Smooth muscle cell (in vitro differentiated cells): ENCODE results near the gene POLR3H. TPM values are rescaled to one million over a fixed set of nuclear protein-coding genes. Genes with fewer than 3 reads are reported as not detected.
"Not testable (repeated sequence)": the region's sequence is repeated elsewhere in the genome, so short reads cannot be mapped to it uniquely, and the experiment has no call there.

ENCODE experiments used
- DNase-seq: peaks from one replicate; lab custom pipeline; 2025; ENCODE audit not compliant: unreplicated experiment; lab: John Stamatoyannopoulos, UW
- H2AFZ ChIP-seq: fragments of 200-600 bp; sonication (generic); 2 replicates; pipeline ENCODE4 v1.6.0; 2016; ENCODE audit warnings: antibody characterized with exemption, low read depth, mild to moderate bottlenecking
- H3F3A ChIP-seq: fragments of 200-600 bp; sonication (generic); 2 replicates; pipeline ENCODE4 v1.6.0; 2017; ENCODE audit warnings: antibody characterized with exemption, low read depth
- H3K27ac ChIP-seq: fragments of 200-600 bp; sonication (generic); 2 replicates; pipeline ENCODE4 v1.5.1; 2016; ENCODE audit warnings: low read depth, mild to moderate bottlenecking
- H3K27me3 ChIP-seq: fragments of 200-600 bp; sonication (generic); 2 replicates; pipeline ENCODE4 v1.6.1; 2016; ENCODE audit warnings: low read depth, mild to moderate bottlenecking
- H3K36me3 ChIP-seq: fragments of 200-600 bp; sonication (generic); 2 replicates; pipeline ENCODE4 v1.5.1; 2016; ENCODE audit warnings: low read depth
- H3K4me1 ChIP-seq: fragments of 200-600 bp; sonication (generic); 2 replicates; pipeline ENCODE4 v1.5.1; 2016; ENCODE audit warnings: low read depth
- H3K4me2 ChIP-seq: fragments of 200-600 bp; sonication (generic); 2 replicates; pipeline ENCODE4 v1.6.0; 2016; ENCODE audit warnings: mild to moderate bottlenecking
- H3K4me3 ChIP-seq: fragments of 200-600 bp; sonication (generic); 2 replicates; pipeline ENCODE4 v1.5.1; 2016; ENCODE audit warnings: mild to moderate bottlenecking
- H3K79me2 ChIP-seq: fragments of 200-600 bp; sonication (generic); 2 replicates; pipeline ENCODE4 v1.6.0; 2016; ENCODE audit warnings: low read depth, mild to moderate bottlenecking
- H3K9ac ChIP-seq: fragments of 200-600 bp; sonication (generic); 2 replicates; pipeline ENCODE4 v1.6.0; 2016; ENCODE audit warnings: low read depth
- H3K9me3 ChIP-seq: fragments of 200-600 bp; sonication (generic); replicated peaks from 2 replicates; pipeline ENCODE4 v1.5.1; 2016; ENCODE audit warnings: low read depth
- H4K20me1 ChIP-seq: fragments of 200-600 bp; sonication (generic); 2 replicates; pipeline ENCODE4 v1.6.0; 2016; ENCODE audit warnings: low read depth
- CTCF ChIP-seq: fragments of 200-600 bp; sonication (generic); IDR thresholded peaks from 2 replicates; pipeline ENCODE4 v1.5.1; 2017; ENCODE audit warnings: borderline replicate concordance, mild to moderate bottlenecking, antibody characterized with exemption; ENCODE audit not compliant: insufficient read depth, poor library complexity, severe bottlenecking
- WGBS: methylation state at CpG from one replicate; pipeline ENCODE4 v1.1.7; 2016; ENCODE audit warnings: low lambda C conversion rate; 5-methylcytosine and 5-hydroxymethylcytosine counted together
- polyA plus RNA-seq: library from polyadenylated mRNA; unstranded; fragments of >200 nt; fragmentation: Nextera tagmentation; extraction: Ambion mirVana; gene quantifications from 2 replicates; pipeline ENCODE4 v1.2.1, GENCODE V29; 2016
- total RNA-seq: library from RNA; depleted of rRNA; stranded (reverse); fragments of >200 nt; gene quantifications from 2 replicates; pipeline ENCODE4 v1.2.3, GENCODE V29; 2014

The POLR3H gene
- total and polyA plus RNA-seq, 2 experiments from 2014 or later: 12.1 to 20.3 TPM

- Histone ChIP-seq H3K79me2 (no peaks in the 10 kb centered on the region), H4K20me1 (no peaks in the 10 kb centered on the region), H3F3A (no peaks in the 10 kb centered on the region), H3K27me3 (no peaks in the 10 kb centered on the region), H2AFZ (no peak overlapping the region), H3K4me3 (no peak overlapping the region), H3K4me2 (no peak overlapping the region), H3K9ac (no peak overlapping the region), H3K9me3 (no peaks in the 10 kb centered on the region), H3K27ac (no peak overlapping the region), H3K4me1 (no peaks in the 10 kb centered on the region), H3K36me3 (no peaks in the 10 kb centered on the region)
- no peak for DNase-seq
- TF ChIP-seq CTCF: peak; percentile 36
- WGBS: 71% methylated on average over 9 of the region's 9 CpGs
These were observed 32.6 kb upstream of the POLR3H start for GRCh38 chr22:41576877-41577276.

- Histone ChIP-seq H3K79me2 (no peaks in the 10 kb centered on the region), H3K27ac (no peak overlapping the region), H3K9me3 (no peaks in the 10 kb centered on the region), H3K9ac (no peak overlapping the region), H3K4me2 (no peak overlapping the region), H3K27me3 (no peaks in the 10 kb centered on the region), H4K20me1 (no peaks in the 10 kb centered on the region), H3K4me1 (no peaks in the 10 kb centered on the region), H3K4me3 (no peak overlapping the region), H2AFZ (no peak overlapping the region), H3K36me3 (no peaks in the 10 kb centered on the region), H3F3A (no peaks in the 10 kb centered on the region)
- WGBS: 96% methylated on average over 15 of the region's 15 CpGs
- no peak for DNase-seq
- TF ChIP-seq CTCF: no peak
These were observed 31.3 kb upstream of the POLR3H start for GRCh38 chr22:41575533-41575932.

- Histone ChIP-seq H3K27me3 (no peaks in the 10 kb centered on the region), H3K4me1 (no peaks in the 10 kb centered on the region), H3K79me2 (no peaks in the 10 kb centered on the region), H3K9me3 (no peaks in the 10 kb centered on the region), H4K20me1 (no peaks in the 10 kb centered on the region), H3K4me2 (no peak overlapping the region), H3K4me3 (no peak overlapping the region), H2AFZ (no peak overlapping the region), H3K9ac (no peak overlapping the region), H3K36me3 (no peaks in the 10 kb centered on the region), H3K27ac (no peak overlapping the region), H3F3A (no peaks in the 10 kb centered on the region)
- TF ChIP-seq CTCF: no peak
- DNase-seq: no peak
- WGBS: 89% methylated on average over 21 of the region's 26 CpGs
These were observed 30.6 kb upstream of the POLR3H start for GRCh38 chr22:41574847-41575381.

GRCh38 chr22:41573677-41574076 is 29.4 kb upstream of the POLR3H start:
- Histone ChIP-seq H3K36me3 (no peaks in the 10 kb centered on the region), H3K9ac (no peak overlapping the region), H3K4me3 (no peak overlapping the region), H2AFZ (no peak overlapping the region), H3K9me3 (no peaks in the 10 kb centered on the region), H3K27me3 (no peaks in the 10 kb centered on the region), H3K79me2 (no peaks in the 10 kb centered on the region), H3K27ac (no peak overlapping the region), H4K20me1 (no peaks in the 10 kb centered on the region), H3K4me2 (no peak overlapping the region), H3F3A (no peaks in the 10 kb centered on the region), H3K4me1 (no peaks in the 10 kb centered on the region)
- TF ChIP-seq CTCF: no peak
- 93% methylated on average over 11 of the region's 11 CpGs for WGBS
- DNase-seq: no peak

GRCh38 chr22:41572305-41572704 is 28.0 kb upstream of the POLR3H start:
- not testable (repeated sequence) for H3K27me3 ChIP-seq, H3K9me3 ChIP-seq, DNase-seq, H3K79me2 ChIP-seq, H2AFZ ChIP-seq, H3K4me3 ChIP-seq, H3F3A ChIP-seq, H3K27ac ChIP-seq, H4K20me1 ChIP-seq, H3K36me3 ChIP-seq, H3K9ac ChIP-seq, H3K4me2 ChIP-seq, H3K4me1 ChIP-seq
- 100% methylated on average over 3 of the region's 3 CpGs for WGBS
